ENCODE measurements around the gene SERPINE2.

Gene SERPINE2

DNA sequence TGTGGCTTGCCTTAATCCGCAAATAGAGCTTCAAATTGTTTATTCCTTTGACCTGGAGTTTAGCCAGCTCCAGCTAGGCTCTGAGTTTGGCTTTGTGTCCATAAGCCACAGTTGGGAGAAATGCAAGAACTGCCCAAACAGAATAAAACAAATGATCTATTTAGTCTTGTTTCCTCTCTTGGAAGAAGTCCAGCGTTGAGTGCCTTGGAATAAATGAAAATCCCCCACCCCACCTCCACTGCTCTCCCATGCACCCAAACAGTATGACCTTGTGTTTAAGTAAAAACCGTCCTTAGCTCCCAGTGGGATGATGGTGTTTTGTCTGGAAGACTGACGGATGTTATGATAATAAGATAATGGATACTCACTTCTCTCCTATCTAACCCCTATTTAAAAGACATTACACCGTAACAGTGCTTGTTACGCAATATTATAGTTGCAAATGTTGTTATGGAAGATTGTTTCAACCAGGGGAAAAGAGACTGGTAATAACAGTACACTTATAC is 3.2 kb upstream of the SERPINE2 start:
- no peak for DNase-seq

DNA sequence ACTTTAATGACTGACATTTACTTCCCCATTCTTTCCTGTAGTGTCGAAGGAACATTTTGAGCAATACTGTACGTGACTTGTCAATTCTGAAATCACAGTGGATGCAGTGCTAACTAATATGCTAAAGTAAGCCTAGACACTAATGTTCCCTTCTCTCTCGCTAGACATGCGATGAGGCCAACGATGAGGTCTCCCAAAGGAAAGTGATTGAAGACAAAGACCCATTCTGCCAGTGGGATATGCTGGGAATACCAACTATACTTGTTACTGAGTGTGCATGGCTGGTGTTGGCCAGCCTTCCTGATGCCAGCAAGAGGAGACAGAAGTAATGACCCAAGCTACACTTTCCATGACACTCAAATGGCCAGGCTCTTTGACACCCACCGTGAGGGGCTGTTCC is 2.5 kb upstream of the SERPINE2 start:
- DNase-seq, result no peak

DNA sequence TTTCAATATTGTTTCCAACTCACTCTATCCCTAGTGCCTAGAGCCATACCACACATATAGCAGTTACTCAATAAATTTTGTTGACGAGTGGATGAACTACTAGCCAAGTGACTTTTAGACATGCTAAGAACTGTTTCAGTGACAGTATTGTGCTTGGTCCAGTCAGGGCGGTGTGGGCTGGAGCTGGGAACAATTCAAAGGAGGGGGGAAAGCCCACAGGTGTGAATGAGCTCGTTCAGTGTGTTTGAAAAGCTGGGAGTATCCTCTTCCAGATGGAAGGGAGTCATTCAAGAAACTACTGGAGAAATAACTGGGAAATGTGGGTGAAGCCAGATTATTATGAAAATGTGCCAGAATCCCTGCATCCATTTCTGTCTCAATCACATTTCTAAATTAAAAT is 1.7 kb upstream of the SERPINE2 start:
- no peak for DNase-seq

DNA sequence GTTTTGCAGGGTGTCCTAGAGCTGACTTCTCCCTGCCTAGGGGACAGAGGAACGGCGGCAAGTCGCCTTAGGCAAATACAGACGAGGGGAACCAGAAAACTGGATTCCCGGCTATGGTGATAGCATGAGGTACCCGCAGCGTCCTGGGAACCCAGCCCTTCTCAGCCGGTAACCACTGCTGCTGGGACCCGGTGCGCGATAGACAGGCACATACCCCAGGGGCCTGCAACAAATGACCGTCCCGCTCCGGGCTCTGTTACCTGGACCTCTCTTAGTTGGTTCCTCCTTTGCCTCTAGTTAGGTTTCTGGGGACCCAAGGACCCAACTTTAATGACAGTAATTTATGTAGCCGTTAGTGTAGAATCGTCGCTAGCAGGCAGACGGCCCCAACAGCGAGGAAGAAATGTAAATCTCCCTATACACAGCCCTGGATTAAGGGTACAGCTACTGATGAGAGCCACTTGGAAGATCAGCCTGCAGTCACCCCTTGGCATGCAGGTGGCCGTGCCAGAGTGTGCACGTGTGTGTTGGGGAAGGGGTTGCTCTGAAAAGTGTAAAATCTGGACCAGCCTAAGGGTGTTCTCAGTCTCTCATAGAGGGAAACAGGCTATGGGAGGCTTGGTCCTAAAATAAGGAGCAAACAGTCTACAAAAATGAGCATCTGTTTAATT is 819 bp upstream of the SERPINE2 start:
- peak in 1 of 2 donors; percentile 22 for DNase-seq

DNA sequence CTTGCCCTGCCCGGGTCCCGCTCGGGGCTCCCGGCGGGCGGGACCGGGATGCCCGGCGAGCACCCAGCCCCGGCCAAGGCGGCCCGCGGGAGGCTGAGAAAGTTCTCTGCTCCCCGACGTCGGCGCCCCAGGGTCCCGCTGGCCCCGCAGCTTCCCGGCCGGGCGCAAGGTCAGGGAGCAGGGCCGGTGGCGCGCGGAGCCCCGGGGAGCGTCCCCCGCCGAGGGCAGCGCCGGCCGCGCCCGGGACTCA is 331 bp downstream of the SERPINE2 start:
- no peak for DNase-seq

DNA sequence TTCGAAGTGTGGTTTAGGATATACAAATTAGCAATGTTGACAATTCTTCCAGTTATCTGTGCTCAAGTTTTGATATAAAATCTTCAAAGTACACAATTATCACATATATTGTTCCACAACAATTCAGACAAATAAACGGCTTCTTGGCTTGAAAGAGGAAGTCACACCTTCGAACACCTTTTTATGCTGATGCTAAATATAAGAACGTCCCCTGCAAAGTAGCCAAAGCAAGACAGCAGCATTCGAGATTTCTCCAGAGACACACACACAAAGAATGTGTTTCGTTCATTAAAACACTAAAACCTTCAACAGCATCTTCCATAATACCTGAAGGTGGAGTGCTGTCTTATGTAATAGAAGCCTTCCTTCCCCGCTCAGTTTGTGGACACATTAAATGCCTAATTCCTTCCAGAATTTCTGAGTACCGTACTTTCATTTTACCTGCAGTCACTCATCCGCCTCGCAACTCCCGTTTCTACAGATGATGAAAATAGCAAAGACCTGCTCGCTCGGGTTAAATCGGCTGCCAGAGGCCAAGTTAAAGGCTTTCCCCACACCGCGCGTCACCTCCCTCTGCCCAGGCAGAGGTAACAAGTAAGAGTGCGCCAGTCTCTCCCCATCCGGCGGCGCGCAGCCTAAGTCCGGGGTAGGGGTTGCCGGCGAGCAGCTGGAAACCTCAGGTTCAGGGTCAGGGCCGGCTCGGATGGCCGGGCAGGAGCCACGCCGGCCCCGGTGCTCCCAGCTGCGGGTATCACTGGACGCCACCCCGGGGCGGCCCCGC is 847 bp downstream of the SERPINE2 start:
- DNase-seq, result peak; percentile 46 to 65

DNA sequence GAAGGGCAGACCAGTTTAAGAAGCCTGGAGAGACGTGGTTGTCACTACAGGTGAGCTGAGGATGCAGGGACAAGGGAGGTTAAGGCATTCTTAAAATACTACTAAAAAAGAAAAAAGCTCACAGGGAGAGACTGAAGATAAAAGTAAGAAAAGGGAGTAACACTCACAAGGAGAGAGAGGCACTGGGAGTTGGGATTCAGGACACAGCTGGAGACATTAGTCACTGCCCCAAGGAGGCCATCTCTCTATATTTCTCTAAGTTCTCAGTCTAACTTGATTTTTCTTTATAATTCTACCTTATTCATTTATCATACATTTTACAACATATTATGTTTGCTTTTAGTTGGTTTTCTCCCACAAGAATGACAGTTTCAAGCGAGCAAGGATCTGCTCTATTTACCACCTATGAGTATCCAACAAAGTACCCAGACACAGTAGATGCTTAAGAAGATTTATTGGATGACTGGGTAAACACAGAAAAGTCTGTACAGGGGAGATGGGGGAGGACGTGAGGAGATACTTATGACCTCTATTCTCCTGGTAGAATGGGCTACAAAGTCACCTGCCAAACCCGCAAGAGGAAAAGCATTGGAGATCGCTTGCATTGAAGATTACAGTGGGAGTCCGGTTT is 2.2 kb downstream of the SERPINE2 start:
- DNase-seq, result no peak

DNA sequence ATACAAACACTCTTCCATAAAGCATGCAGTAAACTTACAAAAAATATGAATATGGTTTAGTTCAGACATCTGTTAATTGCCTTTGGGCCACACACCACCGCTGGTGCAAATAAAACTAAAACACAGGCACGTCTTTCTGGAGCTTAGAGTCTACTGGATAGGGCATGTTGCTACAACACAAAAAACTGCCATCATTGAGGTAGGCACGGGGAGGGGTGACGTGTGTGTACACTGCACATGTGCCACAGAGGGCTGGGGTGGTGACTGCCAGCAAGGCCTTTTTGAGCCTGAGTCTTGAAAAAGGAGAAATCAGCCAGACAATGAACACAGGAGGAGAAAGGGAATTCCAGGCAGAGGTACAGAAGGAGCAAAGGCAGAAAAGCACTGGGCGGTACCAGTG is 5.1 kb downstream of the SERPINE2 start:
- no peak for DNase-seq

DNA sequence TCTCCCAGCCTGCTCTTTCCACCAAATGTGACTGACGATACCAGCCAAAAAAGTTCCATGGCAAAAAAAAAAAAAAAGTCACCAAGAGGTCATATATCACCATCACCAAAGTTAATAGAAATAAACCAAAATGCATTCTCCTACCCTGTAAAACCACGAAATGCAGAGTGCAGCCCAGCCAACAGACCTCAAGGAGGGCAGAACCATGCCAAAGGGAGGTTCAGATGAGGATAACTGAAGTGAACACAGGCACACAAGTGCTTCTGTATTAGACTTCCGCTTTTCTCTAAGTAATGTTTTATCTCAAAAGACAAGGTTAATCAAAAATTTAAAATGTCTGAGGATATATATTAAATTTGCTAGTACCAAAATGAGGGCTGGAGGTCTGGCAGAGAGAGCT is 5.5 kb downstream of the SERPINE2 start:
- DNase-seq, result no peak

DNA sequence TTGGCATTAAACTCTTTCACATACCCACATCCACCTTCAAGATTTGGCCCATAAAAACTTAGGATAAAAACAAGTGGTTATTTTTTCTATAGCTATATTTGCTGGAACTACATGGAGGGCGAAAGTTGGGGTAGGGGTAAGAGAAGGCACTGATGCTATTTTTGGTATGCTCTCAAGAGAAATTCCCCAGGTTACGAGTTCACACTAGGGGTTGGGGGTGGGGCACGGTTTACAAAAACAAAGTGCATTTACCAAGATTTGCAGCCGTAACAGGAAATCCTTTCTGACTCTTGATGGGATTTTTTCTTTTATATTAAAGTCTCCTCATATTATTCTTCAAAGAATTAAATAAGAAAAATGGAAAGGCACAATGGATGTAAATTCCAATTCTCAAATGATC is 6.8 kb downstream of the SERPINE2 start:
- no peak for DNase-seq

DNA sequence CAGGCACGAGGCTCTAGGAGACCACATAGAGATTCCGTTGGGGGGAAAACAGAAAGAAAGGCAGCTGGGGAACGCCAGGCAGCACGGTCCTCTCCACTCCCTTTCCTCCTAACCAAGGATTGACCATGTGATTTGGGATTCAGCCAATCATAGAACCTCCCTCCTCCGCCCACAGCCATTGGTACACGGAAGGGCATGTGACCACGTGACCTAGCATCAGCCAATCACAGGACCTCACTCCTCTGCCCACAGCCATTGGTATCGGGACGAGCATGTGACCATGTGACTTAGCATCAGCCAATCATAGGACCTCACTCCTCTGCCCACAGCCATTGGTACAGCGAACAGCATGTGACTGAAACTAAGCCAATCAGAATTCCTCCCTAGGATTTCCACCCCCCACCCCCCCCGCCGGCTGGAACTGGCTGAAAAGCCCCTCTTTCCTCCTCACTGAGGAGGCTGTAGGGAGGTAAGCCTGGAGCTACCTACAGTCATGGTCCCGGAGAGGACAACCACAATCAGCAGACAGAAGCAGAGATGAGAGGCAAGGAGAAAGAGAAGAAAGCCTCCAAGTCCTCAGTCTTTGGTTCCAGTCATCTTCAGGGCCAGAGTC is 7.6 kb downstream of the SERPINE2 start:
- no peak for DNase-seq

DNA sequence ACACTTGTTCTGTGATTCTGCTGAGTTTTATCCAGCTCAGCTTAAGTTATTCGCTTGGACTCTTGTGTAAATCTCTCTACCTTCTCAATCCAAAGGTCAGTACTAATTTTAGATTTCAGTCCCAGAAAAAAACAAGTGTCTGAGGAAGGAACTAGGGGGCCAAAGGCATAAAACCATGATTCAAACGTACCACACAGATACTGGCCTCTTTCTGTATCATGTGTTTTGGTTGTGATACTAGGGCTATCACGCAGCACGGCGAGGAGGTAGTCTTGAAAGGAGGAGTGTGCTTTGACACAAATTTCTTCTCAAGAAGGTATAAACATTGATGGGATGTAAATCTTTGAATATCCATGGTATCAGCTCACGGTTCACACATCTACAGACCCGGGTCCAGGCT is 8.3 kb downstream of the SERPINE2 start:
- no peak for DNase-seq

DNA sequence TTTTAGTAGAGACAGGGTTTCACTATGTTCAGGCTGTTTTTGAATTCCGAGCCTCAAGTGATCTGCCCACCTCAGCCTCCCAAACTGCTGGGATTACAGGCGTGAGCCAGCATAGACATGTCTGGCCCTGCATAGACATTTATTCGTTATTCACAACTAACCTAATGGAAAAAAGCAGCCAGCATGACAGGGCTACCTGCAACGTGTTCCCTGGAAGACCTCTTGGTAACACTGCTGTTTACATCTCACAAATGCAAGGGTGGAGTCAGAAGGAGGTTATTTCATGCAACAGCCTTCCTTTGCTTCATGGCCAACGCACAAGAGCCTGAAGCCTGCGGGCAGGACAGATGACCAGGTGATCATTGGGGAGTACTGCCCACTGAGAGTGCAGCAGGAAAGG is 9.2 kb downstream of the SERPINE2 start:
- no peak for DNase-seq

DNA sequence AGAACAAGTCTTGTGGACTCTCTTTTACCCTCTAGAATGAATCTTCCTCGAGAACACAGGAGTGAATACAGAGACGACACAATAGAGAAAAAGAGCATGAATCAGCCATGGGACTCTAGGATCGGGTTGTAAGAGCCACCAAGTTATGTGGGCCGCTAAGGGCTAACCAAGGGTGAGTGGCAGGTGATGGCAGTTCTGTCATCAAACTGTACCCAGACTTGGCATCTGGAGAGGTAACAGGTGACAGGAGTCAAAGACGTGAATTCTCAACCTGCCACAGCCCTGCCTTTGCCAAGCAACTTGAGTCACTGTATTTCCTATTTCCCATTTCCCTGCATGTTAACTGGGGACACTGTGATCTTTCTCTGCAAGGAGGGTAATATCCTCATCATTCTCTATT is 11.2 kb downstream of the SERPINE2 start:
- DNase-seq, result no peak

DNA sequence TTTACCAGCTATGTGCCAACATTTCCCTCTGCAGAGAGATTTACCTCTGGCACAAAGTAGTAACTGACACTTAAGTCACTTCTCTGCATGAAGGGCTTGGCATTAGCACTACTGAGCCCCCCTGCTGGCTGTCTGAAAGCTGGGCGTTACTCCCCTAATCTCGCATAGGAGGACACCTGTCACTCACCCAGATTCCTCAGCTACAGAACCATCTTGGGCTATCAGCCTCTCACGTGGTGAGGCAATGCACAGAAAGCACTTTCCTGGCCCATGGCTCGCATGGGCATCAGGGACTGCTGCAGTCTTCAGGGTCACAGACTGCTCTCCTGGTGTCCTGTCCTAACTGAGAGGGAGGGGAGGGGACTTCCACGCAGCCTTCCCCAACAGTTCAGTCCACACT is 12.0 kb downstream of the SERPINE2 start:
- no peak for DNase-seq

DNA sequence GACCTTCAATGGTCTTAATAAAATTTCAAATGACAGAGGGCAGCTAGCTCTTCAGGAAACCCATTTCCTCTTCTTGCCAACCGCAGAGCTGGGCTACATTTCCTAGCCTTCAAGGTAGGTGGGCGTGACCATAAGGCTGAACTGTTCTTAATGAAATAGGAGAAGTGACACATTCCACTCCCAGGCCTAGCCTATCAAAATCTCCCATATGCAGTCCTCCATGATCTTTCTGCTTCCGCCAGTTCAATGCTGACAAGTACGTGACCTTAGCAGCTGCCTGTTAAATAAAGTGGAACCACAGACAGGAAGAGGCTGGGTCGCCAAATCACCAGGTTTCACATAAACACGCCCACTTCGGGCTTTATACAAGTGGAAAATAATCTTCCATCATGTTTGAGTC is 13.2 kb downstream of the SERPINE2 start:
- peak; percentile 56 to 61 for DNase-seq

DNA sequence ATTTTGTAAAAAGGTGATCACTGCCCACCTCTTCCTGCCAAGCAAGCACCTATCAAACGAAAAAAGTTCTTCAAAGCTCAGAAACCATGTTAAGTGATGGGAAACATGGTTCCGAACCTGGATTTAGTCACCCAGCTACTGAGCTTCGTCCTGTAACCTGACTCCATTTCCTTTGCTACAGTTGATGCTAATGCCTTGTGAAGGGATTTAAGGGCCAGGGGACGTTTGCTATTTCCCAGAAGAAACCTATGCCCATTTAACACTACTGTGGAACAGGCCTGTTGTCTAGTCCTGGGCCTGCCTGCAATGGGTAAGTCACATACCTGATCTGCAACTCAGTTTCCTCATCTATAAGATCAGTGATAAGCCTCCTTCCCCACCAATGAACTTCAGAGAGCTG is 14.8 kb downstream of the SERPINE2 start:
- no peak for DNase-seq

DNA sequence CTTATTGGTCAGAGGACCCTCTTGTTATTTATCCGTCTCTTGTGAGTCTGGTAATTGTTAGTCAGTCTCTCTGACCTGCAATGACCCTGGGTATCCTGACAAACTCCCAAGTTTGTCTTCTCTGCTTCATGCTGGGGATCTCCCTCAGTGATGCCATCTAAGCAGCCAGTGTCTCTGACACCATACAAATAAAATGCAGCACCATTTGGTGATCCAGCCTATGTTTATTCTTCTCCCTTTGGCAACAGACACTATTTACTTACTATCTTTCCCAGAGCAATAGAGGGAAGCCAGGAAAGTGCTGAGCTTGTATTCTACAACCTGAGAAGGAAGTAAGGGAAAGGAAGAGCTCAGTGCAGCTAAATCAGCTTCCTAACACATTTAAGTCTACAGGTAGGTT is 15.9 kb downstream of the SERPINE2 start:
- DNase-seq, result no peak

DNA sequence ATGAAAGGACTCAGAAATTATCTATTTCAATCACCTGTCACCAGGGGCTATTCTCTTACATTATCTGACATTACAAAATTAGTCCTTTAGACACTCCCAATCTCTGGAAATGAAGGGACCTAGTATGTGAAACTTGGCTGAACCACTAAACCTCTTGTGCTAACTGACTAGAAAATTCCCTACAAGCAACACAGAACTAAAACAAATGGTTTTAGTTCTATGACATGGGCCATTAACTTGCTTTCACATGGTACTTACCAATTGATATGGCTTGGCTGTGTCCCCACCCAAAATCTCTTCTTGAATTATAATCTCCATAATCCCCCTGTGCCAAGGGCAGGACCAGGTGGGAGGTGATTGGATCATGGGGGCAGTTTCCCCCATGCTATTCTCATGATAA is 16.6 kb downstream of the SERPINE2 start:
- no peak for DNase-seq

DNA sequence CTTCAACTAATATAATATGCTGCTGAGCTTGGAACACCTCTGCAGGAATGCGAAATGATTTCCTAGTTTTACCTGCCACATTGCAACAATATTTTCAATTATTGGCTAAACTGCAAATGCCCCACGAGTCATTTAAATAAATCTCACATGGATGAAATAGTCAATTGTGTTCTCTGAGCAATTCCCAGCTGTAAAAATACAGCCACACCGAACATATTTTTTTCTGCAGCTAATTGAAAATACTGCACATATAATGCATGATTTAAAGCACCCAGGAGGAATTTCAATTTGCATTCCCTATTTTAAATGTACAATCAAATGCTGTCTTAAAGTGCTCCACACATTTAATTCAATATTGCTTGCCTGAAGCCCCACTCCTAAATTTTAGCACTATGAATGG is 18.6 kb downstream of the SERPINE2 start:
- no peak for DNase-seq

DNA sequence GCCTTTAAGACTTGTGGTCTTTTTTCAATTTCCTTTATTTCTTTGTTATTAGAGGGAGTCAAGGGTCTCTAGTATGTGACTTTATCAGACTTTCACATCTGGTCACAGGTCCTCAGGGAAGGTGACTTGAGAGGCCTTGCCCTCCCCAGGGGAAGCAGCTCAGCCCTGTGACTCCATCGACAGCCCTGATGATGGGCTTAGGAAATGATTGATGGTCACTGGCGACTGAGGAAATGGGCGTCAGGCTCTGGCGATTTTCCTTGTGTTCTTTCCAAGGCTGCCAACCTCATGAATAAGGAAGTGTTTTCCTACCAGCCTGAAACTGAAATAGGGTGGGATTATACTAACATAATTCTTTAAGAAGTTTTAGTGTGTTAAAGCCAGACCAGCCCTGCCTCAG is 21.1 kb downstream of the SERPINE2 start:
- no peak for DNase-seq

DNA sequence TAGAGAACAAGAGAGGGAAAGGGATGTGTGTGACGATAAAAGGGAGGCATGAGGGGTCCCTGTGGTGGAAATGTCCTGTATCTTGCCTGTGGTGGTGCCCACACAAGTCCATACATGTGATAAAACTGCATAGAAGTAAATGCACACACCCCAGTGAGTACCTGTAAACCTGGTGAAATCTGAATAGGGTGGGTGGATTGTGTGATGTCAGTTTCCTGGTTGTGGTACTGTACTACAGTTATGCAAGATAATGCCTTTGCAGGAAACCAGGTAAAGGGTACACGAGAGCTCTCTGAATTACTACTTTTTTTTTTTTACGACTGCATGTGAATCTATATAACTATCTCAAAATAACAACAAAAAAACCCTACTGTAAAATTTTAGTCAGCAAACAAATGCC is 22.1 kb downstream of the SERPINE2 start:
- no peak for DNase-seq

DNA sequence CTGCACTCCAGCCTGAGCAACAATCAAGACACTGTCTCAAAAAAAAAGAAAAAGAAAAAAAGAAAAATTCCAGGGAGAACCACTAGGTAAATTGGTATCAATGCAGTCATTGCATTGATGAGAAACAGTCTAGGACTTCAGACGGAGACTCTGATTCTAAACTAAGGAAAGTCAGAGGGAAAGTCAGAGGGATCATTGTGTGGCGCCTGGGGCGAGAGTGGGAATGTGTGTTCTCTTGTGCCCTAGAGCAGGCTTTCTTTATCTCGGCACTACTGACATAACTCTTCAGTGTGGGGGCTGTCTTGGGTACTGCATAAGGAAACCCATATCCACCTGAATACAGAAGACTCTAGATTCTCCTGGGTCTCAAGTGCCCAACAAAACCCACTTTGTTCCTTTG is 24.8 kb downstream of the SERPINE2 start:
- DNase-seq, result no peak

DNA sequence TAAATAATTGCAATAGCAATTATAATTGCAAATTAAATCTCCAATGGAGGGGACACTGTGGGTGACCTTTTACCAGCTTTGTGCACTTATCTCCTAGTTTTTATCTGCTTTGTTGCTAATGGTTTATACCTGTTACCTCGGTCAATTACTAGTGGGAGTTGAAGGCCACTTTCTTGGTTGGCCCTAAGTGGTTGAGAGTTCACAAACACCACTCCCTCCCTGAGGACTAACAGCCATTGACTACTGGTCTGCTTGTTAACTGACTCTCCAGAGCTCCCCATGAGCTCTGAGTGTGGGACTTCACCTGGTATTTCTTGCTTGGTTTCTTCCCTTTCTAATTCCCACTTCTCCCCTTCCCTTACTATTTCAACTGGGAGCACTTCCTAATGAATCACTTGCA is 27.2 kb downstream of the SERPINE2 start:
- DNase-seq, result no peak

All from stimulated activated CD4-positive, alpha-beta T cell treated with anti-CD3 and anti-CD28 coated beads, Interleukin-2, amount 100 ng/mL, for 24 hours (primary cell).